Osteoblast (primary cell): ENCODE results near the gene FLT1. TPM values are rescaled to one million over a fixed set of nuclear protein-coding genes. Genes with fewer than 3 reads are reported as not detected.

ENCODE experiments used
- DNase-seq: peaks from one replicate; pipeline ENCODE4 v3.0.0; 2011; ENCODE audit warnings: low spot score, mixed read lengths; ENCODE audit not compliant: insufficient read length; ENCODE audit errors: missing footprints
- H2AFZ ChIP-seq: 2 replicates; pipeline ENCODE4 v1.6.0; 2011; ENCODE audit warnings: mild to moderate bottlenecking, low read length
- H3K27ac ChIP-seq: 2 replicates; pipeline ENCODE4 v1.5.1; 2011; ENCODE audit warnings: mild to moderate bottlenecking, low read depth, low read length, moderate library complexity
- H3K27me3 ChIP-seq: 2 replicates; pipeline ENCODE4 v1.6.0; 2012; ENCODE audit warnings: mild to moderate bottlenecking, control low read depth, inconsistent platforms, low read length, moderate library complexity; ENCODE audit not compliant: insufficient read depth
- H3K36me3 ChIP-seq: 2 replicates; pipeline ENCODE4 v1.5.1; 2011; ENCODE audit warnings: mild to moderate bottlenecking, low read length, control low read depth, moderate library complexity; ENCODE audit not compliant: insufficient read depth
- H3K4me1 ChIP-seq: 2 replicates; pipeline ENCODE4 v1.5.1; 2011; ENCODE audit warnings: mild to moderate bottlenecking, low read length, control low read depth, moderate library complexity; ENCODE audit not compliant: insufficient read depth
- H3K4me2 ChIP-seq: 2 replicates; pipeline ENCODE4 v1.6.0; 2011; ENCODE audit warnings: mild to moderate bottlenecking, low read length; ENCODE audit not compliant: insufficient read depth
- H3K4me3 ChIP-seq: fragments of 200-600 bp; sonication (generic); 3 replicates; pipeline ENCODE4 v1.5.1; 2012; ENCODE audit warnings: mild to moderate bottlenecking, low read length, inconsistent platforms; ENCODE audit not compliant: insufficient read depth
- H3K79me2 ChIP-seq: 2 replicates; pipeline ENCODE4 v1.6.0; 2012; ENCODE audit warnings: mild to moderate bottlenecking, low read length, control low read depth, inconsistent platforms; ENCODE audit not compliant: insufficient read depth
- H3K9me3 ChIP-seq: 2 replicates; pipeline ENCODE4 v1.5.1; 2011; ENCODE audit warnings: low read depth, low read length, control low read depth
- H4K20me1 ChIP-seq: 2 replicates; pipeline ENCODE4 v1.6.0; 2012; ENCODE audit warnings: mild to moderate bottlenecking, low read length, control low read depth; ENCODE audit not compliant: insufficient read depth
- total RNA-seq: library from RNA; depleted of rRNA; stranded (reverse); fragments of >200 nt; gene quantifications from 2 replicates; pipeline ENCODE4 v1.2.3, GENCODE V29; 2012
- TF ChIP-seq, protein P1 (sequence below): IDR thresholded peaks from 2 replicates; pipeline ENCODE4 v1.5.1; 2011; ENCODE audit warnings: mild to moderate bottlenecking, low read depth, low read length, moderate library complexity; ENCODE audit errors: extremely low read depth

FLT1 gene
- total RNA-seq, 1 donor: not detected

DNA sequence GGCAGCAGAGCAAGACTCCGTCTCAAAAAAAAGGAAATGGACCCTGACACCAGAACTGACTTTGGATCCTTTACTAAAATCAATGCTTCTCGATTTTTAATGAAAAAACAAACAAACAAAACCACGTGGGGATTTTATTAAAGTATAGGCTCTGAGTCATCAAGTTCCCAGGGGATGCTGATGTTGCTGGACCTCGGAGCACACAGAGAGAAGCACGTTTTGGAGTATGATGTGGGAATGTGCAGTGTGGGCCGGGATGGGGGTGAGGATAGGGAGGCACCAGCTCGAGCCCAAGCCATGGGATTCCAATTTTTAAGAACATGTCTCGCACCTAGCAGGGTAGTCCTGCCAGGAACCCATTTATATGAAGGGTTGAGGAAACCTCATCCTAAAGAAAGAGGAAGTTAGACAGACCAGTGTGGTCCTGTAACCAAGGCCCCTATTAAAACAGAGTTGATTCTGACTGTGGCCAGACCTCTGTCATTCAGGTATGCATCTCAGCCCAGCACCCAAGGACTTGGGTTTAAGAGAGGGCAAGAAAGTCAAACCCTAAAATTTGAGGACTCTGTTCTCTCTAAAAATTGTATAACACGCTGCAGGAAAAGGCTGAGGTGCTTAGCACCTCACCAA is 6.4 kb downstream of the FLT1 start:
- Histone ChIP-seq H3K4me2 (no peak overlapping the region), H2AFZ (no peak overlapping the region), H3K4me3 (no peak overlapping the region), H3K4me1 (no peaks in the 10 kb centered on the region), H3K36me3 (no peaks in the 10 kb centered on the region), H3K27me3 (peaks cover 68% of the 10 kb centered on the region), H3K9me3 (no peaks in the 10 kb centered on the region), H4K20me1 (no peaks in the 10 kb centered on the region), H3K79me2 (no peaks in the 10 kb centered on the region), H3K27ac (no peak overlapping the region)
- TF ChIP-seq, protein P1, sequence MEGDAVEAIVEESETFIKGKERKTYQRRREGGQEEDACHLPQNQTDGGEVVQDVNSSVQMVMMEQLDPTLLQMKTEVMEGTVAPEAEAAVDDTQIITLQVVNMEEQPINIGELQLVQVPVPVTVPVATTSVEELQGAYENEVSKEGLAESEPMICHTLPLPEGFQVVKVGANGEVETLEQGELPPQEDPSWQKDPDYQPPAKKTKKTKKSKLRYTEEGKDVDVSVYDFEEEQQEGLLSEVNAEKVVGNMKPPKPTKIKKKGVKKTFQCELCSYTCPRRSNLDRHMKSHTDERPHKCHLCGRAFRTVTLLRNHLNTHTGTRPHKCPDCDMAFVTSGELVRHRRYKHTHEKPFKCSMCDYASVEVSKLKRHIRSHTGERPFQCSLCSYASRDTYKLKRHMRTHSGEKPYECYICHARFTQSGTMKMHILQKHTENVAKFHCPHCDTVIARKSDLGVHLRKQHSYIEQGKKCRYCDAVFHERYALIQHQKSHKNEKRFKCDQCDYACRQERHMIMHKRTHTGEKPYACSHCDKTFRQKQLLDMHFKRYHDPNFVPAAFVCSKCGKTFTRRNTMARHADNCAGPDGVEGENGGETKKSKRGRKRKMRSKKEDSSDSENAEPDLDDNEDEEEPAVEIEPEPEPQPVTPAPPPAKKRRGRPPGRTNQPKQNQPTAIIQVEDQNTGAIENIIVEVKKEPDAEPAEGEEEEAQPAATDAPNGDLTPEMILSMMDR: no peak
- peak; percentile 81 for DNase-seq

DNA sequence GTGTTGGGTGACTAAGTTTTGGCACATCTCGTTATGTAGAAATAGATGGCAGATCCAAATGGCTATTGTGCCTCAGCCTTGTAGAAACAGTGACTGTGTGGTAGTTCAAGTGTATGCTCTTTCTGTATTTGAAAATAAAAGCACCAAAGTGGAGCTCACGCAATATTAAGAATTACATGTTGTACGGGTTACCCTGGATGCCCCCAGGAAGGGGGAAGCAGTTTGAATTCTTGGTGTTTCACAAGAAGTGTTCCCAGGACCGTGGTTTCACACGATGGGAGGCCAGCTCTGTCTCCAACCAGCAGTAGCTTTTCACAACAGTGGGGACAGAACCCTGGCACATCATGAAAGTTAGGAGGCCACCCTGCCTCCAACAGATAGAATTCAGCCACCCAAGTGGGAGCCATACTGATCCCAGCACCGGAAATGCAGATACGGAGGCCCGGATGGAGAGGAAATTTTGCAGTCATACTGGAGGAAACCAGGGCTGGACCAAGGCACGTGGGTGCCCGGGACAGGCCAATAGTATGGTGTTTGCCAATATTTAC is 8.9 kb downstream of the FLT1 start:
- Histone ChIP-seq H3K9me3 (no peaks in the 10 kb centered on the region), H4K20me1 (no peaks in the 10 kb centered on the region), H3K27me3 (peaks cover 52% of the 10 kb centered on the region), H3K4me1 (no peaks in the 10 kb centered on the region), H2AFZ (no peak overlapping the region), H3K4me3 (no peak overlapping the region), H3K27ac (no peak overlapping the region), H3K36me3 (no peaks in the 10 kb centered on the region), H3K79me2 (no peaks in the 10 kb centered on the region), H3K4me2 (no peak overlapping the region)
- TF ChIP-seq, protein P1: no peak
- DNase-seq: no peak

DNA sequence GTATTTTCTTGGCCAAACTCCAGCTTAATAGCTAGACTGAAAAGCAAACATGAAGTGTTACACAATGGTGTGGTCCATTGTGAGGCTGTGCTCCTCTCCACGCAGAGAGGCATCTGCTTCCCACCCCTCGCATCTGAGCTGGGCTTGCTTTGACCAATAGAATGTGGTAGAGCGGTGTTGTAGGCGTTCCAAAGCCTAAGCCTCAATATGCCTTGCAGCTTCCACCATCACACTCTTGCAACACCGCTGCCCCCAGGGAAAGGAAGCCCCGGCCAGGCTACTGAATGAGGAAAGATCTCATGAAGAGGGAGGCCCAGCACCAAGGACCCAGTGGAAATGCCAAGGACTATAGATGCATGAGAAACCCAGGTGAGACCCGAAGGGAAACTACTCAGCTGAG is 9.4 kb downstream of the FLT1 start:
- no peaks in the 10 kb centered on the region for H4K20me1 ChIP-seq
- H3K9me3 ChIP-seq: no peaks in the 10 kb centered on the region
- no peaks in the 10 kb centered on the region for H3K36me3 ChIP-seq
- H3K4me2 ChIP-seq: no peak overlapping the region
- no peak overlapping the region for H3K4me3 ChIP-seq
- TF ChIP-seq, protein P1: no peak
- DNase-seq: no peak
- H3K27ac ChIP-seq: no peak overlapping the region
- H3K79me2 ChIP-seq: no peaks in the 10 kb centered on the region
- no peaks in the 10 kb centered on the region for H3K4me1 ChIP-seq
- H3K27me3 ChIP-seq: peaks cover 47% of the 10 kb centered on the region
- no peak overlapping the region for H2AFZ ChIP-seq

DNA sequence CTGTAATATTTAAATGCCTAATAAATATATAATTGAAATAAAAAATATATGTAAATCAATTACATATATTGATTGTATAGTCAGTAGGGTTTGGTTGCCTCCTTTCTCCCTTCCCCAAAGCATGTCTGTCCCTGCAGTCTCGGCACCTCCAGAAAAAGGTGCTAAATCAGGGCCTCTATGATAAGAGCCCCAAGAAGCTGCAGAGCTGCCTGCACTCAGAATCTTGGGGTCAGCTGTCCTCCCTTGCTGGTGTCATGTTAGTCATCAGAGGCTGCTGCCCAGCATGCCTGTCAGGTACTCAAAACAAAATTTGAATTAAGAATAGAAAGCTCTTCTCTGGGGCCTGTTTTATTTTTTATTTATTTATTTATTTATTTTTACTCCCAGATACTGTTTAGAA is 9.8 kb downstream of the FLT1 start:
- Histone ChIP-seq H3K4me2 (no peak overlapping the region), H3K27ac (no peak overlapping the region), H3K4me1 (no peaks in the 10 kb centered on the region), H4K20me1 (no peaks in the 10 kb centered on the region), H3K79me2 (no peaks in the 10 kb centered on the region), H3K4me3 (no peak overlapping the region), H3K36me3 (no peaks in the 10 kb centered on the region), H3K27me3 (peaks cover 42% of the 10 kb centered on the region), H2AFZ (no peak overlapping the region), H3K9me3 (no peaks in the 10 kb centered on the region)
- TF ChIP-seq, protein P1: no peak
- no peak for DNase-seq
